H1 (cell line): Measurements from ENCODE around the gene EPX. TPM values are rescaled to one million over a fixed set of nuclear protein-coding genes. Genes with fewer than 3 reads are reported as not detected.

Source experiments
- CTCF ChIA-PET: fragments of 300-600 bp; sonication (Branson Sonifier 250); formaldehyde crosslinking; loops from one replicate; lab custom pipeline; 2021; ENCODE audit not compliant: partially characterized antibody; lab: Charles Lee
- POLR2A ChIA-PET: fragments of 300-600 bp; sonication (Branson Sonifier 250); formaldehyde crosslinking; loops from one replicate; lab custom pipeline; 2021; ENCODE audit warnings: inconsistent platforms; ENCODE audit not compliant: partially characterized antibody; lab: Charles Lee
- DNase-seq, 2 experiments: peaks; one replicate each; pipeline versions ENCODE4 v3.0.0 to v3.0.0-alpha.2; 2010 to 2022; ENCODE audit warnings: low spot score in 2 of 2, low read depth in 1 of 2, mixed read lengths in 1 of 2
- FAIRE-seq: peaks from 2 replicates; lab custom pipeline; 2011; peaks lifted over from hg19 to GRCh38; lab: Jason Lieb, UNC
- H2AFZ ChIP-seq: 2 replicates; pipeline ENCODE4 v1.8.1; 2012; ENCODE audit warnings: low read length, inconsistent platforms
- H2AK5ac ChIP-seq: 2 replicates; pipeline ENCODE4 v1.6.1; 2013; ENCODE audit warnings: low read depth, low read length
- H2BK120ac ChIP-seq: replicated peaks from 2 replicates; pipeline ENCODE3; 2013; ENCODE audit warnings: low read depth, low read length, inconsistent platforms
- H2BK12ac ChIP-seq: 2 replicates; pipeline ENCODE4 v1.6.1; 2013; ENCODE audit warnings: low read depth, low read length
- H2BK15ac ChIP-seq: 2 replicates; pipeline ENCODE4 v1.6.1; 2013; ENCODE audit warnings: low read length
- H2BK20ac ChIP-seq: 2 replicates; pipeline ENCODE4 v1.6.1; 2013; ENCODE audit warnings: low read length
- H2BK5ac ChIP-seq: 2 replicates; pipeline ENCODE4 v1.6.1; 2013; ENCODE audit warnings: low read depth, low read length
- H3K14ac ChIP-seq: 2 replicates; pipeline ENCODE4 v1.6.1; 2013; ENCODE audit warnings: inconsistent platforms; ENCODE audit not compliant: insufficient read length
- H3K18ac ChIP-seq: 2 replicates; pipeline ENCODE4 v1.6.1; 2013; ENCODE audit warnings: low read length; ENCODE audit errors: extremely low read depth
- H3K23ac ChIP-seq: 2 replicates; pipeline ENCODE4 v1.6.1; 2013; ENCODE audit warnings: inconsistent platforms; ENCODE audit not compliant: insufficient read length
- H3K23me2 ChIP-seq: 2 replicates; pipeline ENCODE4 v1.6.1; 2013; ENCODE audit warnings: low read depth, low read length
- H3K27ac ChIP-seq: 2 replicates; pipeline ENCODE4 v1.6.1; 2011; ENCODE audit warnings: low read depth, low read length, inconsistent platforms
- H3K27me3 ChIP-seq, 4 experiments: replicated peaks in 1 of 4; 1 replicate in 1 of 4; 2 replicates in 3 of 4; pipeline versions ENCODE4 v1.6.1 to v1.8.1; 2011 to 2013; ENCODE audit warnings: low read length in 3 of 4, mild to moderate bottlenecking in 3 of 4, inconsistent platforms in 2 of 4, mixed read lengths in 2 of 4, moderate library complexity in 1 of 4; ENCODE audit not compliant: control insufficient read depth in 3 of 4, insufficient read depth in 3 of 4; ENCODE audit errors: extremely low read depth in 1 of 4
- H3K36me3 ChIP-seq, 4 experiments: 2 replicates each; pipeline versions ENCODE4 v1.6.1 to v1.8.1; 2011 to 2013; ENCODE audit warnings: mild to moderate bottlenecking in 4 of 4, low read length in 3 of 4, moderate library complexity in 2 of 4, control low read depth in 1 of 4, inconsistent platforms in 1 of 4; ENCODE audit not compliant: insufficient read depth in 4 of 4, control insufficient read depth in 2 of 4
- H3K4ac ChIP-seq: replicated peaks from 2 replicates; pipeline ENCODE3; 2013; ENCODE audit warnings: low read length, low read depth, mixed read lengths, inconsistent platforms; ENCODE audit not compliant: insufficient read length
- H3K4me1 ChIP-seq, 4 experiments: replicated peaks in 1 of 4; 1 replicate in 1 of 4; 2 replicates in 3 of 4; pipeline versions ENCODE4 v1.6.1 to v1.8.1; 2011 to 2013; ENCODE audit warnings: low read length in 3 of 4, inconsistent platforms in 2 of 4, mixed read lengths in 1 of 4; ENCODE audit not compliant: insufficient read depth in 4 of 4, control insufficient read depth in 3 of 4
- H3K4me2 ChIP-seq, 2 experiments: 2 replicates each; pipeline versions ENCODE4 v1.6.1 to v1.8.1; 2011 to 2013; ENCODE audit warnings: low read depth in 2 of 2, low read length in 2 of 2, control low read depth in 1 of 2, inconsistent platforms in 1 of 2, mild to moderate bottlenecking in 1 of 2; ENCODE audit not compliant: insufficient read depth in 1 of 2
- H3K4me3 ChIP-seq, 4 experiments: fragments of 200-600, 300-600 bp in 1 of 4; sonication (generic), shearing (Covaris generic), sonication (Bioruptor Twin) in 1 of 4; 2 replicates each; pipeline versions ENCODE4 v1.5.1 to v1.8.1; 2011 to 2016; ENCODE audit warnings: low read length in 4 of 4, low read depth in 3 of 4, control low read depth in 2 of 4, inconsistent platforms in 2 of 4, mild to moderate bottlenecking in 2 of 4, mixed read lengths in 1 of 4, moderate library complexity in 1 of 4; ENCODE audit not compliant: insufficient read depth in 2 of 4; ENCODE audit errors: extremely low read depth in 1 of 4
- H3K56ac ChIP-seq: replicated peaks from 2 replicates; pipeline ENCODE3; 2013; ENCODE audit warnings: low read depth, mild to moderate bottlenecking, mixed read lengths, low read length, inconsistent platforms; ENCODE audit not compliant: insufficient read length
- H3K79me1 ChIP-seq: 2 replicates; pipeline ENCODE4 v1.6.1; 2013; ENCODE audit warnings: low read depth, low read length, control low read depth
- H3K79me2 ChIP-seq, 2 experiments: 2 replicates each; pipeline versions ENCODE4 v1.6.1 to v1.8.1; 2012 to 2013; ENCODE audit warnings: low read length in 2 of 2, mild to moderate bottlenecking in 2 of 2, inconsistent platforms in 1 of 2; ENCODE audit not compliant: insufficient read depth in 2 of 2, control insufficient read depth in 1 of 2
- H3K9ac ChIP-seq, 4 experiments: replicated peaks in 1 of 4; 1 replicate in 1 of 4; 2 replicates in 3 of 4; pipeline versions ENCODE4 v1.6.1 to v1.8.1; 2011 to 2013; ENCODE audit warnings: low read depth in 3 of 4, low read length in 3 of 4, control low read depth in 2 of 4, mild to moderate bottlenecking in 2 of 4, moderate library complexity in 2 of 4, inconsistent platforms in 1 of 4; ENCODE audit errors: extremely low read depth in 1 of 4
- H3K9me3 ChIP-seq, 2 experiments: 2 replicates each; pipeline versions ENCODE4 v1.6.1 to v1.8.1; 2012 to 2013; ENCODE audit warnings: mild to moderate bottlenecking in 2 of 2, moderate library complexity in 2 of 2, control low read depth in 1 of 2, inconsistent platforms in 1 of 2, low read depth in 1 of 2, low read length in 1 of 2, mixed read lengths in 1 of 2; ENCODE audit not compliant: insufficient read depth in 2 of 2
- H4K20me1 ChIP-seq, 2 experiments: replicated peaks in 1 of 2; 2 replicates each; pipeline versions ENCODE3 to v1.8.1; 2011 to 2013; ENCODE audit warnings: inconsistent platforms in 2 of 2, low read length in 2 of 2, mild to moderate bottlenecking in 1 of 2; ENCODE audit not compliant: insufficient read depth in 2 of 2, control insufficient read depth in 1 of 2
- H4K5ac ChIP-seq: 2 replicates; pipeline ENCODE4 v1.6.1; 2013; ENCODE audit warnings: low read length, low read depth, mixed read lengths, inconsistent platforms; ENCODE audit not compliant: insufficient read length
- H4K8ac ChIP-seq: 2 replicates; pipeline ENCODE4 v1.8.0; 2013; ENCODE audit warnings: mild to moderate bottlenecking, moderate library complexity, low read length, inconsistent platforms; ENCODE audit not compliant: insufficient read depth; ENCODE audit errors: extremely low read depth
- H4K91ac ChIP-seq: replicated peaks from 2 replicates; pipeline ENCODE3; 2013; ENCODE audit warnings: low read length, mixed read lengths, inconsistent platforms; ENCODE audit not compliant: insufficient read length
- ATF3 ChIP-seq: IDR thresholded peaks from 2 replicates; pipeline ENCODE4 v1.6.1; 2011; ENCODE audit warnings: low read depth, mild to moderate bottlenecking, low read length; ENCODE audit not compliant: insufficient read depth
- BACH1 ChIP-seq: IDR thresholded peaks from 2 replicates; pipeline ENCODE4 v1.6.1; 2012; ENCODE audit warnings: low read length, improper control_type of control experiment
- BRCA1 ChIP-seq: IDR thresholded peaks from 2 replicates; pipeline ENCODE4 v1.6.1; 2012; ENCODE audit warnings: low read depth, low read length, improper control_type of control experiment
- CEBPB ChIP-seq: IDR thresholded peaks from 2 replicates; pipeline ENCODE4 v1.6.1; 2012; ENCODE audit warnings: low read depth, low read length
- EP300 ChIP-seq, 2 experiments: IDR thresholded peaks; 1 replicate in 1 of 2; 2 replicates in 1 of 2; pipeline ENCODE4 v1.6.1; 2011 to 2012; ENCODE audit warnings: low read depth in 2 of 2, low read length in 2 of 2, mild to moderate bottlenecking in 2 of 2, borderline replicate concordance in 1 of 2, inconsistent platforms in 1 of 2, moderate library complexity in 1 of 2
- EZH2 ChIP-seq: fragments of 200-600 bp; sonication (generic); IDR thresholded peaks from 2 replicates; pipeline ENCODE4 v1.7.1; 2012; ENCODE audit warnings: low read depth, mild to moderate bottlenecking, moderate library complexity, low read length, inconsistent platforms; ENCODE audit not compliant: severe bottlenecking
- JUN ChIP-seq: IDR thresholded peaks from 2 replicates; pipeline ENCODE4 v1.6.1; 2011; ENCODE audit warnings: low read depth, mild to moderate bottlenecking, improper control_type of control experiment, low read length
- JUND ChIP-seq: IDR thresholded peaks from 2 replicates; pipeline ENCODE4 v1.6.1; 2011; ENCODE audit warnings: mild to moderate bottlenecking, improper control_type of control experiment, low read length
- KDM1A ChIP-seq: fragments of 200-600, 300-600 bp; sonication (generic); IDR thresholded peaks from 2 replicates; pipeline ENCODE4 v1.7.1; 2016; ENCODE audit warnings: mild to moderate bottlenecking, low read length, borderline replicate concordance
- KDM5A ChIP-seq: fragments of 200-600 bp; IDR thresholded peaks from 2 replicates; pipeline ENCODE4 v1.7.1; 2012; ENCODE audit warnings: mild to moderate bottlenecking, low read length, inconsistent platforms, mixed read lengths
- MAFK ChIP-seq: IDR thresholded peaks from 2 replicates; pipeline ENCODE4 v1.6.1; 2012; ENCODE audit warnings: low read depth, mild to moderate bottlenecking, improper control_type of control experiment, low read length
- PHF8 ChIP-seq: fragments of 200-600 bp; sonication (generic); conservative IDR thresholded peaks from 2 replicates; pipeline ENCODE4 v1.7.1; 2012; ENCODE audit warnings: low read depth, mild to moderate bottlenecking, inconsistent platforms, low read length, moderate library complexity
- POLR2A ChIP-seq, 2 experiments: IDR thresholded peaks; 1 replicate in 1 of 2; 2 replicates in 1 of 2; pipeline ENCODE4 v1.6.1; 2011; ENCODE audit warnings: low read depth in 2 of 2, low read length in 2 of 2, mild to moderate bottlenecking in 2 of 2; ENCODE audit errors: control extremely low read depth in 1 of 2
- POU5F1 ChIP-seq: IDR thresholded peaks from 2 replicates; pipeline ENCODE4 v1.6.1; 2011; ENCODE audit warnings: low read depth, mild to moderate bottlenecking, low read length, moderate library complexity
- RBBP5 ChIP-seq: IDR thresholded peaks from 2 replicates; pipeline ENCODE4 v1.7.1; 2012; ENCODE audit warnings: low read depth, mild to moderate bottlenecking, inconsistent platforms, low read length, moderate library complexity, borderline replicate concordance
- WGBS, 2 experiments: shearing (Covaris generic) in 1 of 2; methylation state at CpG; one replicate each; pipeline versions ENCODE4 v1.1.6 to v1.1.7; 2013 to 2015; ENCODE audit warnings: low lambda C conversion rate in 2 of 2, mixed read lengths in 2 of 2, inconsistent platforms in 1 of 2, low coverage in 1 of 2, missing lambda C conversion rate in 1 of 2; ENCODE audit not compliant: insufficient replicate concordance in 2 of 2, insufficient coverage in 1 of 2, insufficient read length in 1 of 2; ENCODE audit errors: extremely low coverage in 1 of 2, missing lambda C conversion rate in 1 of 2; 5-methylcytosine and 5-hydroxymethylcytosine counted together
- polyA plus RNA-seq, 7 experiments: library from polyadenylated mRNA; depleted of rRNA in 3 of 7; stranded (reverse) in 5 of 7; unstranded in 2 of 7; fragments of >200 nt in 5 of 7; fragments of 200-250 nt in 2 of 7; gene quantifications; 1 replicate in 5 of 7; 2 replicates in 1 of 7; 4 replicates in 1 of 7; pipeline versions ENCODE4 v1.2.1 to v1.2.3, GENCODE V29; 2011 to 2013; ENCODE audit warnings: missing spikeins in 2 of 7, mixed read lengths in 2 of 7
- total RNA-seq: library from RNA; stranded (reverse); fragmentation: NEBNext Ultra II Directional; extraction: Animal tissue kit (Norgen Biotek cat#: 25700); gene quantifications from 2 replicates; pipeline ENCODE4 v1.2.1, GENCODE V29; 2021

EPX gene
- total and polyA plus RNA-seq, 2 of the 8 experiments (the other 6 are each of a cell fraction or from before 2014, with no cell fraction given): not detected

- Histone ChIP-seq H2AFZ (no peak overlapping the region), H3K79me1 (no peaks in the 10 kb centered on the region), H2BK20ac (no peak overlapping the region), H2BK120ac (no peak overlapping the region), H4K91ac (no peak overlapping the region), H3K9ac (no peak overlapping the region), H3K4me3 (no peak overlapping the region), H4K8ac (no peak overlapping the region), H3K56ac (no peak overlapping the region), H3K79me2 (no peaks in the 10 kb centered on the region), H3K27me3 (peaks cover 0 to 5% (median 0%) of the 10 kb centered on the region in 4 experiments; a peak in 1 of 7 replicates), H3K18ac (no peak overlapping the region), H3K27ac (no peak overlapping the region), H3K23ac (no peak overlapping the region), H3K23me2 (no peaks in the 10 kb centered on the region), H4K20me1 (no peaks in the 10 kb centered on the region), H3K4ac (no peak overlapping the region), H3K4me1 (peaks cover 0 to 5% (median 0%) of the 10 kb centered on the region in 4 experiments; a peak in 1 of 7 replicates), H3K9me3 (no peaks in the 10 kb centered on the region), H3K4me2 (no peak overlapping the region), H2BK5ac (no peak overlapping the region), H3K14ac (no peak overlapping the region), H3K36me3 (no peaks in the 10 kb centered on the region), H4K5ac (no peak overlapping the region), H2BK12ac (no peak overlapping the region), H2BK15ac (no peak overlapping the region), H2AK5ac (no peak overlapping the region)
- no peak for DNase-seq
- FAIRE-seq: no peak
- WGBS, 2 experiments: 89% methylated on average over 4 of the region's 4 CpGs; no CpG with 5 or more reads in 1 of the 2 experiments
- CTCF ChIA-PET: interaction anchor here (2.6 kb wide), 1 partner anchor 11 kb away, joined by 10 read pairs; no protein-coding TSS in a partner anchor
- POLR2A ChIA-PET: interaction anchor here (1.2 kb wide), 1 partner anchor 334 kb away, joined by 3 read pairs; the partner anchor contains the start of gene MRPS23
- no peak for TF ChIP-seq ATF3
- no peak for TF ChIP-seq JUN
- TF ChIP-seq KDM5A: no peak
- TF ChIP-seq PHF8: no peak
- no peak for TF ChIP-seq JUND
- no peak for TF ChIP-seq EZH2
- TF ChIP-seq KDM1A: no peak
- no peak for TF ChIP-seq POU5F1
- no peak for TF ChIP-seq BACH1
- no peak for TF ChIP-seq BRCA1
- TF ChIP-seq RBBP5: no peak
- no peak for TF ChIP-seq EP300 (IDR thresholded peaks at IDR 0.05; ENCODE audit: borderline replicate concordance in 1 of 2, low read depth in 2 of 2, low read length in 2 of 2)
- no peak for TF ChIP-seq MAFK
- TF ChIP-seq CEBPB: no peak
- TF ChIP-seq POLR2A (IDR thresholded peaks at IDR 0.05; ENCODE audit: control extremely low read depth in 1 of 2, low read depth in 2 of 2, low read length in 2 of 2): no peak
These were observed 9.0 kb upstream of the EPX start for GRCh38 chr17:58183514-58183913.
